Measurements from ENCODE around the gene CFAP119.

CFAP119 gene

GRCh38 chr16:30710971-30711370 is 50.9 kb downstream of the CFAP119 start:
- DNase-seq (ENCODE audit: low spot score) = no peak

Measured in AG08396 (cell line).